Measurements from ENCODE around the gene NELFA.

NELFA gene

DNA sequence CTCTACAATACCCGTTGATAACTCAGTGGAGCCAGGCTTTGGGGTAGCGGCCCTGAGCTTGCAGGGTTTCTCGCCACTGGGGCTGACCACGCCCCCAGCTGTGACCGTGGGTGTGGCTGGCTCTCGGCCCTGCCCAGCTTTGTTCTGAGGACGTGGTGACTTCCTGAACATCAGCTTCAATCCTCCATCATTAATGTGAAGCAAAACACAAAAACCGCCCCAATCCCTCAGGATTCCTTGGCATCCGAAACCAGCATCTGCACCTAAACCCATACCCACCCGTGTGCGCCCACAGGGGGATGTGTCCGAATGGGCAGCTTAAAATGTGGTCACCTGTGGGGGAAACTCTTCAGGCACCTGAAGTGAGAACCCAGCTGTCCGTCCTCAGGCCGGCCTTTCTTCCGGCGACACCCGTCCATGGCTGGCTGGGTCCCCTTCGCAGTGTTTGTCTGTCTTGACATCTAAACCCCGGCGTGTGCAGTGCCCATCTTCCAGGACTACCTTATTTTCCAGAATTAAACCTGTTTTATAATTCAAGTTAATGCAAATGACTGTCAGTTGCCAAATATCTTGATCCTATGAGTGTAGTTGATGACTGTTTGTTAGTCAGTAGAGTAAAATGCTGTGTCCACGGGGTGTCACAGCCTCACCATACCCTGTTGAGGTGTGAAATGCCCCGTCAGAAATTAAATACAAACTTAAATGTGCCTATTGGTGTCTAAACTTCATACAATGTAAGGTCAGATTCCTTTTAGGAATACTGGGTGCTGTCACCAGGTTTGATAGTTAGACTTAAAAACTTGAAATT lies 27.3 kb downstream of the NELFA start:
- DNase-seq = no peak

DNA sequence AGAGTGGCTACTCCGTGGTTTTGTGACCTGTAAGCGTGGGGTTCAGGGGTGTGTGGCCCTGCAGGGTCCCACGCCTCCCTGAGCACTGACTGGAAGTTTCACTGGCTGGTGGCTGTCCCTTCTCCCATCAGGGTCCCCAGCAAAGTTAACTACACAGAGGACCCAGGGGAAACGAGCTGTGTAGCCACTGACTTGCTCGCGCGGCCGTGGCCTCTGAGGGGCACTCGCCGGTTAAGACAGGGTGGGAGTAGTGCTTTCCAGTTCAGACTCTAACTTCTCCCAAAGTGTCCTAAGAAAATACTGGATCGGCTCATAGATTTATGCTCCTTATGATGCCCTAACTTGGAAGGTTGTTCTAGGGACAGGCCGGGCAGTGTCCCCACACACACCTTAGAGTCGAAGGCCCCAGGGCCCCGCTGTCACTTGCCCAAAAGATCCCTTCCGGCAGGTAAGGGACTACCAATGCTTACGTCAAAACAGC lies 28.2 kb downstream of the NELFA start:
- DNase-seq = no peak

DNA sequence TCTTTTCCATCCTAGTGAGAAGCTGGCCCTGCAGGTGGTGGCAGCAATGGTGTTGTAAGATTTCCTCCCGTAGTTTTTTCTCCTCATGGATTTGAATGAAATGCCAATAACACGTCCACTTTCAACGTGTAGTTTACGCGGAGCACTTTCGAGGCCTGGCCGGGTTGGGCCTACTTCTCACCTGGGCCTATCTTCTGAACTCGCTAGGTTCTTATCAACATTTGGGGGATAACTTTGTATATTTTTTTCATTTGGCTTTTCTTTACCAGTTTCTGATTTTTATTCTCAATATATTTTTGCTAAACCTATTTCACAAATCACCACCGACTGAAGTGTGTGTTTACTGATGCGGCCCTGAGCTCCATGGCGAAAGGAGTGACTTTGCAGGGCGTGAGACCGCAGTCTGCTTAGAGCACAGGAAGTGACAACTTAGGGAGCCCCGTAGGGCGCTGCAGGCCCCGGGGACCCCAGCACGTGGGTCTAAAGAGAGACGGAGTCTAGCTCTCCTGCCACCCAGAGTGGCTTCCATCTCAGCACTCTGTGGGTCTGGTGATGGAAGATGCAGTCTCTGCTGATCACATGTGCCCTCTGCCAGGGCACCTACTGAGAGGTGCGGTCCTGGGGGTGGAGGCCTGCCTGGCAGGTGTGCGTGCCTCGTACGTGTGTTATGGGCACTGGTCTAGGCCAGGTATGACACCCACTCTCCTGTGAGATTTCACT lies 29.1 kb downstream of the NELFA start:
- DNase-seq = no peak

DNA sequence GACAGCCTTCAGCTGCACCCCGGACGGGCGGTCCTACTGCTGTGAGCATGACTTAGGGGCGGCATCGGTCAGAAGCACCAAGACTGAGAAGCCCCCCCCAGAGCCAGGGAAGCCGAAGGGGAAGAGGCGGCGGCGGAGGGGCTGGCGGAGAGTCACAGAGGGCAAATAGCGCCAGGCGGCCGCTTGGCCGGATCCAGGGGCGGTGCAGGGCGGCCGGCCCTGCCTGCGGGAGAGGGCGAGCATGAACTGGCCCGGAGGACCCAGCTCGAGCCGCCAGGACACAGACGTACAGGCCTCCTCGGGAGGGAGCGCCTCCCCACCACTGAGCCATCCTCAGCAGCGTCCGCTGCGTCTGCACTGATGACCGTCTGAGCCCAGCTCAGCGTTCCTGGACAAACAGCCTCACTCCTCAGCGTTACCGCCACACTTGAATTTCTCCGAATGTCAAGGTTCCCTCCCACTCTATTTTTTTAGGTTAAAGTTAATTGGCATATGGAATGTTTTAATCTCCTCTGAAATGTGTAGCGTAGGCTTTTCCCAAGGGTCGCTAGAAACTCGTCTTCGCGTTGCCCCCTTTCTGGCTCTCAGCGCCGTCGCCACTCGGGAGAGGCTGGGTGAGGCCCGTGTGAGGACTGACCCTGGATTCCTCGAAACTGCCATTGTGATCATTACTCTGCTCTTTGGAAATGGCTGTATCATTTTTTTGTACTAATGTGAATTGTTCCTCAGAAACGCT lies 29.9 kb downstream of the NELFA start:
- DNase-seq = no peak

DNA sequence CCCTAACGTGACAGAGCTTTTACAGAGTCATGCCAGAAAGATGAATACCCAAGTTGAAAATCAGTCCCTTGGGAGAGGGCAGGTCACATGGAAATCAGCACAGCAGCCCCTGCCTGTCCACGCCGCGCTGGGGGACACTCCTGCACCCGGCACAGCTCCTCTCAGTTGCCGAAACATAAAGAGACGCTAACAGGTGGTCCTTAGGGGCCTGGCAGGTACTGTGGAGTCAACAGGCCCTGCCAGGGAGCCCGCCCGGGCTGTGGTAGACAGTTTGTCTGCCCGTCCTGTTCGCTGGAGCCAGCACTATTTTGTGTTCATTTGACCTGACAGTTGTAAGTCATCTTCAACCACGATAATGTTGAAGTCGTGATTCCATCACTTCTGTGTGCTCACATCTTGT lies 30.5 kb downstream of the NELFA start:
- DNase-seq = no peak

DNA sequence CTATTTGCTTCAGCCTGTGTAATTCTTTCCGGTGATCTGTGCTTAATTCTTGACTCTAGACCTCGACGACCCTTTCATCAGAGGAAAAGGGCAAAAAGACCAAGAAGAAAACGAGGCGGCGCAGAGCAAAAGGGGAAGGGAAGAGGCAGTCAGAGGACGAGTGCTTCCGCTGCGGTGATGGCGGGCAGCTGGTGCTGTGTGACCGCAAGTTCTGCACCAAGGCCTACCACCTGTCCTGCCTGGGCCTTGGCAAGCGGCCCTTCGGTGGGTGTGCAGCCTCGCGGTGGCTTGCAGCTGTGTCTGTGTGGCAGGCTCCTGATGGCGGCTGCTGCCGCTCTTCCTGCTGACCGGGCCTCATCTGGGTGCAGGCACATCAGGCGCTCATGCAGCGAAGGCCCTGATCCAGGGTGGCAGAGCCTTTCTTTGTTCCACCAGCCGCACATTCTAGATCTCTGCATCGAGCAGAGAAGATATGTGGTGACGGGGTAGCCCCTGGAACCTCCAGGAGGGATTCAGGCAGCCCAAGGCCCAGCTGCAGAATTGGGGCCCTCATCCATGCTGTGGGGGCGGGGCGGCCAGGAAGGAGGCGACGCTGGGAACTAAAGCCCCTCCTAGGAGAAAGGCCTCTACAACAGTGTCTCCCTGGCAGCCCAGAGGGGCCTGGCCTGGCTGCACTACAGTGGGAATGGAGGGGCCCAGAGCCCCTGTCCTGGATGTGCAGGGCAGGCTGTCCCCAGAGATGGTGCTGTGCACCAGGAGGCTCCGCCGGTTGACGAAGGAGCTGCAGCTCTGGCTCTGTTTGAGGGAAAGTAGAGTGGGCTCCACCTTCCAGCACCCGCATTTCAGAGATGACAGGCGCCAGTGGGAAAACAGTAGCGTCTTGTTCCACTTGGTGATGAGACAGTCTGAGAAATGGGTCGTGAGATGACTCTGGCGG lies 32.1 kb downstream of the NELFA start:
- DNase-seq = no peak

DNA sequence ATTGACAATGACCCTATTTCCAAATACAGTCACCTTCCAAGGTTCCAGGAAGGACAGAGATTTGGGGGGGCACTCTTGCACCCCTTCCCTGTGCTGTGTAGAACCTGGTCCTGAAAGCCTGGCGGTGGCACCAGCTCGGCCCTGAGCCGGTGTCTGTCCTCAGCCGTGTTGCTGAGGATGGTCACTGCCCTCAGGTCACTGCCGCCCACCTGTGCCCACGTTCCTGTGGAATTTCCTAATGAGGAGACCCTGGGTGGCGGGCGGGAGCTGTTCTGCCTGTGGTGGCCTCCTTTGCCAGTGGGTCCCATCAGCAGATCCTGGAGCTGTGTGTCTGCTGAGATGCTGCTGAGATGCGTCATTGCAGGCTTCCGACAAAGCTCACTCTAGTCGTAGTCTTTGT lies 32.9 kb downstream of the NELFA start:
- no peak for DNase-seq

DNA sequence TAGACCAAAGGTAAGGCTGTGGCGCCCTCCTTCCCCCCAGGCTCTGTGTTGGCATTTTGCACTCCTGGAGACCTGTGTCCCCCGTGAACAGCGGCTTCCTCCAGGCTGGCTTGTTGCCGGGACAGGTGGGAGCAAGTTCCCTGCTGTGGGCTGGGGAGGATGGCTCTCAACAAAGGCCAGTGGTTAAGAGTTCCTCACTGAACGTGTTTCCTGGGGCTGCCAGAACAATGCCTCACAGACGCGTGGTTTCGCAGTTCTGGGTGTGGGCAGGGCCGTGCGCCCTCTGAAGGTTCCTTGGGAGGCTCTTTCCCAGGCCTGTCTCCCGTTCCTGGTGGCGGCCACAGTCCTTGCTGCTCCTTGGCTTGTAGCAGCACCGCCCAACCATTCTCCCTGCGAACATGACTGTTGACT lies 33.4 kb downstream of the NELFA start:
- no peak for DNase-seq

DNA sequence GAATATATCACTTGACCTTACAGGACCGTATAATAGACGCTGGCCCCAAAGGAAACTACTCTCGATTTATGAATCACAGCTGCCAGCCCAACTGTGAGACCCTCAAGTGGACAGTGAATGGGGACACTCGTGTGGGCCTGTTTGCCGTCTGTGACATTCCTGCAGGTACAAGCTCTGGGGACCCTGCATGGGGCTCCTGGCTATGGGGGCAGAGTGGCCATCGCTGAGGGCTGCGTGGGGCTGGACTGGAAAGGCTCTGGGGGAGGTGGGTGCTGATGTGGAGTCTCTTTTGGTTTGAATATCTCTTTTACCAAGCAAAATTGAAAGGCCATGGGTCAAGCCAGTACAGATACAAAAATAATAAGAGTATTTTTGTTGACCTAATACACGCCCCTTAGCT lies 33.9 kb downstream of the NELFA start:
- no peak for DNase-seq

DNA sequence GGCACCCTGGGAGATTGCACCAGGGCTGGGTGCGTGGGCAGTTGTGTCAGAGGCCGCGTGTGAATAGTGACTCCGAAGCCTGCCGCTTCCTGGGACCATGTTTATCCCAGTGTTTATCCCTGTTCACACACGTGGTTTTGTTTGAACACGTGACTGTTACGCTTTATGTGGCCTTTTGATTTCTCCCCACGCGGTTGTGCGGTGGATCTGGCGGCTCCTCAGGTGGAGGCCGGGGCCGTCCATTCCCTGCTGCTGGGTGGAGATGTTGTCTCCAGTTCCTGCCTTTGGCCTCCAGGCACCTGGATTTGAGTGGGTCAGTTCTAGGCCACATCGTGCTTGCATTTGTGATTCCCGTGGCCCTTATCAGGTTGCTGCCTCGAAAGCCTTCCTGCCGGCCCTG lies 35.1 kb downstream of the NELFA start:
- DNase-seq = no peak

DNA sequence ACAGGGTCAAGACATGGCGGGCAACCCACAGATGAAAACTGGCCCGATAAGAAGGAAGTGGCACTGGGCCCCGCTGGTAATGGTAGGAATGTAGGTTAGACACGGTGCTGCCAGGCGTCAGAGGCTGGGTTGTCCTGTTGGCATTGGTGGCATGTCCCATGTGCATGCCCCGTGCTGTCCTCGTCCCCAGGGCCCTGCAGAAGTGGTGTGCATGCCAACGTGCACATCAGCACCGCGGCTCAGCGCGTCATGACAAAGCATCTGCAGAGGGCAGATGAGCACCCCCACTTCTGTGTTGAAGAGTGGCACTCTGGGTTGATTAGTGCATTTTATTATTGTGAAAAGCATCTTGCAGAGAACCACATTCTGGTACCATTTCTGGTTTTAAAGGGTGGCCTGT lies 35.6 kb downstream of the NELFA start:
- no peak for DNase-seq

DNA sequence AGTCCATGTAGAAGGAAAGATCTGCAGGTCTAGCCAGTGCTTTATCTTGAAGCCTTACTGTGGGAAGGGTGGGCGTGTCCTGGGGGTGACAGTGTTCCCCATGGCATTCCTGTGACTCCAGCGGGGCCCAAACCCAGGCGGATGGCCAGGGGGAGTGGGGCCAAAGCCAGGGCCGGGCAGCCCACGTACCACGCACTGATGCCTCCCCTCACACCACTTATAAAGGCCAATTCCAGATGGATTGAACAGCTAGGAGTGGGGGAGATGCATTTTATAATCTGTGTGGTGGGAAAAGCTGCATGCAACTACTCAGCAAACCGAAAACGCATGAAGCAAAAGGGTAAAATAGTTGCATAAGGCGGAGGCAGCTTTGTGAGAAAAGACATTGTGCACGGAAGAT lies 36.4 kb downstream of the NELFA start:
- DNase-seq = no peak

DNA sequence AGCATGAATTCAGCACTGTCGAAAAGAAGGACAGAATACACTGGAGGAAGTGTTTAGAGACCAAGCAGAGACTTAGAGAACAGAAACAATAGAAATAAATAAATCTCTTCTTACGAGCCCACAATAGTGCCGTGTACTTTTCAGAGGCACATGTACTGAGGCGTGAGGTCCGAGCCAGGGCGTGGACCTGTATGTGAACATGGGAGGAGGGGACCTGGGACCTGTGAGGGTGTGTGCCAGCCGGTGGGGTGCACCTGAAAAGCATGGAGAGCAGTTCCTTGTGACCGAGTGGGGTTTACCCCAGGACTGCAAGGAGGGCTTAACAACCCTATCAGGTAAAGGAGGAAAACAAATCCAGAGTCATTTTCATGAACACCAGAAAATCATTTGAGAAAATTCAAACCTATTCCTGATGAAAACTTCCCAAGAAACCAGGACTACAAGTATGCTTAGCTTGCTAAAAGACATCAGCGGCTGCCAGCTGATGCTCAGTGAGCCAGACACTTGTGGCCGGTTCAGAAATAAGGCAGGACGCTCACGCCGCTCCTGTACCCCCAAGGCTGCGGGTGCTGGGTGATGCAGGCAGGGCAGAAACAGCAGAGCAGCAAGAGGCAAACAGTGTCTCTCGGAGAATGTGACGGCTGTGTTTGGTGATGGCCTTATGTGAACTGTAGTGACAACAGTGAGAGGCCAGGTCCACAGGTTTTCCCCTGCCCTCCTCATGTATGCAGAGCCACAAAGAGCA lies 37.1 kb downstream of the NELFA start:
- DNase-seq = no peak

DNA sequence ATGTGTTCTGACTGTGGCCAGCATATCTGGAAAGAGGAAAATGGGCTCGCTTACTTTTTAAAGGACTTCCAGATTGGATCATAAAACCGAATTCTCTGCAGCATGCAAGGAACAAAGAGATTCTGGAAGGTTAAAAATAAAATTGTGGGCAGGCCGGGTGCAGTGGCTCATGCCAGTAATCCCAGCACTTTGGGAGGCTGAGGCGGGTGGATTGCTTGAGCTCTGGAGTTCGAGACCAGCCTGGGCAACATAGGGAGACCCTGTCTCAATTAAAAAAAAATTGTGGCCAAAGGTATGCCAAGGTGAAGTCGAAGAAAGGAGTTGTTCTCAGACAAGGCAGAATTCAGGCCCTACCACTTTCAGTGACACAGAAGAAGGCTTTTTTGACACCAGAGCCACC lies 37.8 kb downstream of the NELFA start:
- no peak for DNase-seq

DNA sequence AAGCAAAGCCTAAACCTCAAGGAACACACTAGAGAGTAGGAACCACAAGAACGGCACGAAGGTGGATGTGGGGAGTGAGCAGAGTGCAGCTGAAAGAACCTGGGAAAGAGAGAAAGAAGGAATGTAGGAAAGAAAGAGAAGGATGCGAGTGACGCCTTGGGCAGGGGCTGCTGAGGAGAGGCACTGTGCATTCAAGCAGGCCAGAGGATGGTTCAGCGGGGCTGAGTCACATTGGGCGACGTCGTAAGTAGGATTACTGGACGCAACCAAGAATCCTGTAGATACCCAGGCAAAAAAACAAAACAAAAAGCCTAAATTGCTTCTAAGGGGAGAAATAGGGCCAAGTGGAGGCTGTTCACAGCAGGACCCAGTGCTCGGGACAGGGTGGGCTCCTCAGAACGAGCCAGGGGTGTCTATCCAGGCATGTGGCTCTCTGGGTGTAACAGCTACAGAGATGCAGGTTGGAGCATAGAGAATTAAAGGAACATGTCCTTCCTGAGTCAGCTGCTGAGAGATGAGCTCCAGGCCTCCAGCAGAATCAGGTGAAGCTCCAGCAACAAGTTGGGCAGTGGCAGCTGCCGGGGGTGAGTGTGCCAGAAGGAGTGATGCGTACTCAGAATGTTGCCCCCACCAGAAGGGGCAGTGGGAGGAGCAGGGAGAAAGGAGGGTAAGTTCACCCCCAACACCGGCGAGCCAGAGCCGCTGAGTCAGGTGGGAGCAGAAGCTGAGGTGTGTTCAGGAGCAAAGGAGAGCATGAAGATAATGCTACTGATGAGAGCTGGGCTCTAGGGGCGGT lies 38.6 kb downstream of the NELFA start:
- DNase-seq = no peak

DNA sequence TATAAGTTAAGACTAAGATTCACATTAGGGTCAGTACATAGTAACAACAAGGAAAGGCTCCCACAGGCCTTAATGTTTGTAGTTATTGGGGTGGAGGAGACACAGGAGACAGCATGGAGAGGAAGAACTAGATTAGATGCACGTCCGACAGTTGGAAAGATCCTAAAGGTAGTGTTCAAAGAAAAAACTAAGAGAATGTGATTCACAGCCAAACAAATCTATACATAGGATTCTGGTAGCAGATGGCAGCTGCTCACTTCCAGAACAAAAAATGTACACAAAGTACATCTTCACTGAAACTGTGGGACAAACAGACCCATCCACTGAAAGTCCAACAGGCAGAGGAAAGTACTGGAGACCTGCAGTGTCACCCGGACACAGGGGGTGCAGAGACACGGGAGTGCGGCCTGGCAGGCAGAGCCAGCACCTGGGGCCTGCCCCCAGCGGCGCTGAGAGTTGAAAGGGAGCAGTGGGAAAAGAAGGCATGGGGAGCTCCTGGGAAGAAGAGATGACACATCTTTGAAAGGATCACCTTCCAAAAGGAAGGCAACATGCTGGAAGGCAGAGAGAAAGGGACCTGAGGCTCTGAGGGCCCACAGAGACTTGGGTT lies 40.0 kb downstream of the NELFA start:
- DNase-seq = no peak

DNA sequence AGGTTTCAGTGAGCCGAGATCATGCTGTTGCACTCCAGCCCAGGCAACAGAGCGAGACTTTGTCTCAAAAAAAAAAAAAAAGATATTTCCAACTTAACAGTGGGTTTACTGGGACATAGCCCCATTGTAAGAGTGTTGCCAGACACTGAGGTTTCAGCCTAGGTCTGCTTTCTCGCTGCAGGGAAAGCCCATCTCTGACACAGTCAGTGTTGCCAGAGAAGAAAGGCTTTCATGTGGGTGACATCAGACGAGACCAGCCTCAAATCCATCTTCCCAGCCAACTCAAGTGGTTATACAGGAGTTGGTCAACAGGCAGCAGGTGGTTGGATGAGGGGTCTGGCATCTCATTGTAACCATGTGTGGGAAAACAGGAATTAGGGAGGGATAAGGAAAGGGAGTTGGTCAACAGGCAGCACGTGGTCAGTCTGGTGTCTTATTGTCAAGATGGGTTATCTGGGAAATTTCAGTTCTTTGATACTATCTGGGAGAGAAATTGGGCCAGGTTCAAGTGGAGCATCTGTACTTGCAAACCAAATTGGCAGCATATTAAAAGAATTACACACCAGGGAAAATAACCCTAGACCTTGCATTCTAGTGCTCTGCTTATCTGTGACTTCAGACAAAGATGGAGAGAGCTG lies 41.1 kb downstream of the NELFA start:
- no peak for DNase-seq

DNA sequence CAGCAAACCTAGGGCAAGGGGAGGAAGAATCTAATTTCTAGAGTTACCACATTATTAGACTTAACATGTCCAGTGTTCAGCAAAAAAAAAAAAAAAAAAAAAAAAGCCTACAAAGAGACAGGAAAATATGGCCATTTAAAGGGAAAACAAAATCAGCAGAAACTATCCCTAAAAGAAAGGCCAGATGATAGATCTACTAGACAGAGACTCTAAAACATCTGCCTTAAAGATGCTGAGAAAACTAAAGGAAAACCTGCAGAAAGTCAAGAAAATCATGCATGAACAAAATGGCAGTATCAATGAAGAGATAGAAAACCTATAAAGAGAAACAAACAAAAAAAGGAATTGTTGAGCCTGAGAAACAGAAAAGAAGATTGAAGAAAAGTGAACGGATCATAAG lies 43.8 kb downstream of the NELFA start:
- DNase-seq = no peak

DNA sequence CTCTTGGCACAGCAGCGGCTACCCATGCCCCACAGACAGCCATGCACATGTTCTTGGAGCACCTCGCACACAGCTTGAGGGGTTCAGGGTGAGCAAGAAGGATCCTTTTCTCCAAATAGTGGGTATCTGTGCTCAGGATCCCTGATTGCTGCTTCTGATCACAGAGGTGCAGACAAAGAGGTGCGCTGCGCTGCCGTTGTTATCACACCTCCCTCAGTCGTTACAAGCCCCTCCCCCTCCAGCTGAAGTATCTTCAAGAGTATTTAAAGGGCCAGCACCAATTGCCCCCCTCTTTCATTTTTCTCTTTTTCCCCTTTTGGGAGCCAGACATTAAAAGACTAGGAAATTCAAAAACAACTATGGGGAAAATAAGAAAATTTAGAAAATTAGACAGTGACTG lies 44.3 kb downstream of the NELFA start:
- no peak for DNase-seq

DNA sequence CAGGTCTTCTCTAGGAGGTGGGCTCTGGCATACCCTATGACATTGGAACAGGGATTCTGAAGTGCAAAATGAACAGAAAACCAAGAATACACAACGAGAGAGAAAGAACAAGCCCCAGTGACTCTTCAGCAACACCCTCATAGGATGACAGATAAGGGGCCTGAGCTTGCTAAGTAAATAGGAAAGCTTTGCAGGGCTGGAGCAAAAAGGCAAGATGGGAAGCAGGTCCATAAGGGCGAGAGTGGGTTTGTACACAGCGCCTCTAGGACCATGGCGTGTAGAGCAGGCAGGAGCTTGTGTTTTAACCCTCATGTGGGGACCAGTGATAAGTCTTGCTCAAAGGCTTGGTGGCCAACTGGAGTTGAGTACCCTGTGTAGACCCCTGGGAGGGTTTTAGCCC lies 45.8 kb downstream of the NELFA start:
- no peak for DNase-seq
